IPS-18c (cell line): ENCODE data around the gene SSU72.
"Not testable (repeated sequence)": the region's sequence is repeated elsewhere in the genome, so short reads cannot be mapped to it uniquely, and the experiment has no call there.

Experiments used
- H3K4me3 ChIP-seq: 2 replicates; pipeline ENCODE4 v1.7.0; 2013; ENCODE audit warnings: low read depth, mild to moderate bottlenecking, low read length, moderate library complexity; ENCODE audit not compliant: insufficient read depth
- H3K9me3 ChIP-seq: one replicate; pipeline ENCODE4 v1.6.1; 2013; ENCODE audit warnings: mild to moderate bottlenecking, low read length, moderate library complexity; ENCODE audit not compliant: control insufficient read depth, insufficient read depth

The SSU72 gene

GRCh38 chr1:1599935-1600860, 25.5 kb upstream of the SSU72 start, which contains the start of gene FNDC10:
Gene FNDC10, minus strand, starts transcription at chr1:1600135. Its CDS starts 120 bp downstream, at chr1:1600015.
- Histone ChIP-seq H3K9me3 (no peaks in the 10 kb centered on the region), H3K4me3 (peak within 1 kb of the TSS; percentile 62)

GRCh38 chr1:1599030-1599934, 24.6 kb upstream of the SSU72 start:
- Histone ChIP-seq H3K9me3 (no peaks in the 10 kb centered on the region), H3K4me3 (peak overlapping the region; percentile 34; the same call in 1 of the 2 replicates)

GRCh38 chr1:1598720-1599029, 24.0 kb upstream of the SSU72 start:
- no peak overlapping the region for H3K4me3 ChIP-seq

GRCh38 chr1:1598051-1598719, 23.5 kb upstream of the SSU72 start:
- no peak overlapping the region for H3K4me3 ChIP-seq
- no peaks in the 10 kb centered on the region for H3K9me3 ChIP-seq

More at GRCh38 chr1:1598720-1599029, 24.0 kb upstream of the SSU72 start:
- H3K9me3 ChIP-seq = no peaks in the 10 kb centered on the region

GRCh38 chr1:1597275-1597930, 22.7 kb upstream of the SSU72 start:
- Histone ChIP-seq H3K9me3 (no peaks in the 10 kb centered on the region), H3K4me3 (peak overlapping the region; percentile 15; the same call in 1 of the 2 replicates)

- Histone ChIP-seq H3K4me3 (no peak overlapping the region), H3K9me3 (no peaks in the 10 kb centered on the region)
Observed at GRCh38 chr1:1596493-1597274, 22.0 kb upstream of the SSU72 start.

GRCh38 chr1:1595341-1595740, 20.7 kb upstream of the SSU72 start:
- not testable (repeated sequence) for H3K9me3 ChIP-seq, H3K4me3 ChIP-seq

- Histone ChIP-seq H3K4me3 (no peak overlapping the region; the same call in 1 of the 2 replicates), H3K9me3 (no peaks in the 10 kb centered on the region)
Observed at GRCh38 chr1:1594602-1595260, 20.1 kb upstream of the SSU72 start.

GRCh38 chr1:1593834-1594601, 19.4 kb upstream of the SSU72 start:
- H3K9me3 ChIP-seq = no peaks in the 10 kb centered on the region
- no peak overlapping the region for H3K4me3 ChIP-seq

- H3K9me3 ChIP-seq = no peaks in the 10 kb centered on the region
- H3K4me3 ChIP-seq = no peak overlapping the region
Observed at GRCh38 chr1:1591452-1591851, 16.8 kb upstream of the SSU72 start.

GRCh38 chr1:1583347-1584010, 8.8 kb upstream of the SSU72 start:
- H3K9me3 ChIP-seq = no peaks in the 10 kb centered on the region
- no peak overlapping the region for H3K4me3 ChIP-seq

- no peak overlapping the region for H3K4me3 ChIP-seq
- no peaks in the 10 kb centered on the region for H3K9me3 ChIP-seq
Observed at GRCh38 chr1:1582585-1583346, 8.1 kb upstream of the SSU72 start.

GRCh38 chr1:1578371-1578940, 3.8 kb upstream of the SSU72 start:
- Histone ChIP-seq H3K4me3 (no peak overlapping the region), H3K9me3 (no peaks in the 10 kb centered on the region)
